Measurements from ENCODE around the gene EIF2D.
"Not testable (repeated sequence)": the region's sequence is repeated elsewhere in the genome, so short reads cannot be mapped to it uniquely, and the experiment has no call there.

EIF2D gene

DNA sequence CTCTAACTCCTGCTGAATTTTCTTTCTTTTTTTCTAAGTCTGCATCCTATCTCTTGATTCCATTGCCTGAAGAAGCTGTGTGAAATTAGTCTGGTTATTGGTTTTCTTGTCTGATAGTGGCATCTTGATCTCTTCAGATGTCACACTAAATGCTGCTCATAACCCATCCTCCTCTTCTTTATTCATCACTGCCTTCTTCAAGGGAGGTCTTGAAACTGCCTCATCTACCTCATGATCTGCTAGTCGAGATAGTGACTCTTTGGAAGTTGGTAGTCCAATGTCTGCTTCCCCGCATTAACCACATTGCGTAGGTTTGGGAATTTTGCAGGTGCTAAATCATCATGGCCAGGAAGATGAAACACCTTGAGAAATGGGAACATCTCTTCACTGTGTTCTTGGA is 38.7 kb upstream of the EIF2D start:
- POLR2A ChIA-PET: no interaction called here
- CTCF ChIA-PET: interaction anchor here (0.8 to 26.7 kb wide), 2 partner anchors 19 to 20 kb away, joined by 3 to 637 read pairs; partner anchors contain the start of gene MAPKAPK2
- no peak for DNase-seq (ENCODE audit: extremely low spot score)
- TF ChIP-seq, protein P1, sequence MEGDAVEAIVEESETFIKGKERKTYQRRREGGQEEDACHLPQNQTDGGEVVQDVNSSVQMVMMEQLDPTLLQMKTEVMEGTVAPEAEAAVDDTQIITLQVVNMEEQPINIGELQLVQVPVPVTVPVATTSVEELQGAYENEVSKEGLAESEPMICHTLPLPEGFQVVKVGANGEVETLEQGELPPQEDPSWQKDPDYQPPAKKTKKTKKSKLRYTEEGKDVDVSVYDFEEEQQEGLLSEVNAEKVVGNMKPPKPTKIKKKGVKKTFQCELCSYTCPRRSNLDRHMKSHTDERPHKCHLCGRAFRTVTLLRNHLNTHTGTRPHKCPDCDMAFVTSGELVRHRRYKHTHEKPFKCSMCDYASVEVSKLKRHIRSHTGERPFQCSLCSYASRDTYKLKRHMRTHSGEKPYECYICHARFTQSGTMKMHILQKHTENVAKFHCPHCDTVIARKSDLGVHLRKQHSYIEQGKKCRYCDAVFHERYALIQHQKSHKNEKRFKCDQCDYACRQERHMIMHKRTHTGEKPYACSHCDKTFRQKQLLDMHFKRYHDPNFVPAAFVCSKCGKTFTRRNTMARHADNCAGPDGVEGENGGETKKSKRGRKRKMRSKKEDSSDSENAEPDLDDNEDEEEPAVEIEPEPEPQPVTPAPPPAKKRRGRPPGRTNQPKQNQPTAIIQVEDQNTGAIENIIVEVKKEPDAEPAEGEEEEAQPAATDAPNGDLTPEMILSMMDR (IDR thresholded peaks at IDR 0.05; ENCODE audit: control extremely low read depth, extremely low read depth, low read depth, missing control alignments): no peak

DNA sequence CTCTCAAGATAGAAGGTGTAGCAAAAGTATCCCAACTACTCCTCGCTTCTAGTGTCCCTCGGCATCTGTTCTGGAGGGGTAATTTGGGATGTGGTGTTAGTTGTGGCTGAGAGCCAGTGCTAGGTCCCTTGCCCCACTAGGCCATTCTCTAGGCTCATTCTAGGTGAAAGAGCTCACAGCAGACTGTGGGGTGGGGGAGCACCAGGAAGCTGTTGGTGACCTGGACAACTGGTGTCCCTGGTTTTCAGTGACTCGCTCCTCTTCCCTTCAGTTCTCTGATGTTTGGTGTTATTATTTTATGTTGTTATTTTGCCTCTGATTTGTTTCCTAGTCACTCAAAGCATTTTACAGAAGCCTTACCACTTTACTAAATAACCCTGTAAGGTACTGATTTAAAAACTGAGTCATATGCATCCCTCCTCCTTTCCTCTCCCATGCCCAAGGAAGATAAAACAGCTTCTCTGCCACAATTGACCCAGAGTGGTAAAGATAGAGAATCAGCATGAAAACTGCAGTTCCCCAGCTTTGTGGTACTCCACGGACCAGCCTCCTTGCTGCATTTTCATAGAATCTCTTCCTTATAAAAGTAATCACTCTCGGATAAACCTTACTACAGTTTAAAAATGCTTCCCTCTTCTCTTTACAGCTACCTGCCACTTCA is 37.1 kb upstream of the EIF2D start:
- DNase-seq (ENCODE audit: extremely low spot score): no peak
- ChIA-PET CTCF (interaction anchor here (0.8 to 26.7 kb wide), 5 partner anchors 15 to 160 kb away, joined by 4 to 637 read pairs (median 8); partner anchors contain the start of genes DYRK3 and MAPKAPK2), POLR2A (interaction anchor here (1.5 kb wide), 1 partner anchor 14 kb away, joined by 6 read pairs; the partner anchor contains the start of gene DYRK3)
- TF ChIP-seq, protein P1 (IDR thresholded peaks at IDR 0.05; ENCODE audit: control extremely low read depth, extremely low read depth, low read depth, missing control alignments): no peak

DNA sequence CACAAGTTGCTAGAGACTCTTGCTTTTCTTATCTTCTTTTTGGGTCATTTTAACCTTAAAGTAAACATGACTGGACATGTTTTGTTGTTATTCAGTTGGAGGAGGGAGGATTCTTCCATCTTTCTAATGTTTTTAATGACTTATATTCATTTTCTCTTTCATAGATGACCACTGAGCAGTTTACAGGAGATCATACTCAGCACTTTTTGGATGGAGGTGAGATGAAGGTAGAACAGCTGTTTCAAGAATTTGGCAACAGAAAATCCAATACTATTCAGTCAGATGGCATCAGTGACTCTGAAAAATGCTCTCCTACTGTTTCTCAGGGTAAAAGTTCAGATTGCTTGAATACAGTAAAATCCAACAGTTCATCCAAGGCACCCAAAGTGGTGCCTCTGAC is 35.0 kb upstream of the EIF2D start:
- POLR2A ChIA-PET: no interaction called here
- CTCF ChIA-PET: interaction anchor here (0.9 to 26.7 kb wide), 8 partner anchors 13 to 157 kb away, joined by 3 to 637 read pairs (median 5); partner anchors contain the start of genes DYRK3, EIF2D and MAPKAPK2
- TF ChIP-seq, protein P1 (IDR thresholded peaks at IDR 0.05; ENCODE audit: control extremely low read depth, extremely low read depth, low read depth, missing control alignments): no peak
- DNase-seq (ENCODE audit: extremely low spot score): no peak

DNA sequence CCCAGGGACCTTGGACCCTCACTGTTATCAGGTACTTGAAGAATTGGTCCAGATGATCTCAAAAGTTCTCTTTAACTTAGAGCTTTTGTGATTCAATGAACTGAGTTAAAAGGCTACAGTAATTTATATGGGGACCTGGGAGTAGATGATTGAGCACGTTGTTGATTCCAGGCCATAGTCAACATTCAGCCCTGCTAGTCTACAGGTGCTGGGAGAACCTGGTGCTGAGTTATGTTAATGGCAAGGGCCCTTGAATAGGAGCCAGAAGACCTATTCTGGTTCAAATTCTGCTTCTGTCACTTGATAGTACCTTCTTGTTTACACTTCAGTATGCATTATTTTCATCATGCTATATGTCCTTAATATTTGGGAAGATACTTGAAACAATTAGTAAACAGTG is 34.2 kb upstream of the EIF2D start:
- ChIA-PET POLR2A (no interaction called here), CTCF (interaction anchor here (0.9 to 26.7 kb wide), 6 partner anchors 12 to 39 kb away, joined by 3 to 637 read pairs (median 5); partner anchors contain the start of genes DYRK3, EIF2D and MAPKAPK2)
- TF ChIP-seq, protein P1 (IDR thresholded peaks at IDR 0.05; ENCODE audit: control extremely low read depth, extremely low read depth, low read depth, missing control alignments): no peak
- no peak for DNase-seq (ENCODE audit: extremely low spot score)

DNA sequence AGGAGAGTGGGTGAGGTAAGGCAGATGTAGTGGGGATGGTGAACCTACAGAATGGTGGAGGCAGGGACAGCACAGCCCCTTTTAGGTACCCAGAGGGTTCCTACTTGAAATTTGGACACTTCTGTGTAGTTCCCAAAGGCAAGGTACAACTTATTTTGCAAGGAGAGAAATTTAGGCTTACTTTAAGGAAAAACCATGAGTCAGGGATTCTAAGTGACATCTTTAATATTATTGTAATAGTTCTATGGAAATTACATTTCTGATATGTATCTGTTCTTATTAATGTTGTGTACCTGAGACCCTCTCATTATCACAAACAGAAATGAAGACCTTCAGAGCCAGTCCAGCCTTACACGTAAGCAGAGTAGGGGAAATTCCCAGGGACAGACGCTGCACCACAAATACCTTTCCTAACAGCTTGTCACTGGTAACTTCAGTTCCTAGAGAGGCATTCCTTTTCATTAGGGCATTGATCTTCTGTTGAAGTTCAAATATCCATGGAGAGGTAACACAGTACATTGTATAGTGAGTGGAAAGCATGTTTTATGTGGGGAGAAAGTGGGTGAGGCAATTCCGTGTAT is 30.9 kb upstream of the EIF2D start:
- no peak for DNase-seq (ENCODE audit: extremely low spot score)
- CTCF ChIA-PET: interaction anchor here (0.6 to 26.7 kb wide), 4 partner anchors 8 to 772 kb away, joined by 3 to 637 read pairs (median 4); partner anchors contain the start of genes DYRK3 and MAPKAPK2
- TF ChIP-seq, protein P1 (IDR thresholded peaks at IDR 0.05; ENCODE audit: control extremely low read depth, extremely low read depth, low read depth, missing control alignments): no peak
- POLR2A ChIA-PET: no interaction called here

DNA sequence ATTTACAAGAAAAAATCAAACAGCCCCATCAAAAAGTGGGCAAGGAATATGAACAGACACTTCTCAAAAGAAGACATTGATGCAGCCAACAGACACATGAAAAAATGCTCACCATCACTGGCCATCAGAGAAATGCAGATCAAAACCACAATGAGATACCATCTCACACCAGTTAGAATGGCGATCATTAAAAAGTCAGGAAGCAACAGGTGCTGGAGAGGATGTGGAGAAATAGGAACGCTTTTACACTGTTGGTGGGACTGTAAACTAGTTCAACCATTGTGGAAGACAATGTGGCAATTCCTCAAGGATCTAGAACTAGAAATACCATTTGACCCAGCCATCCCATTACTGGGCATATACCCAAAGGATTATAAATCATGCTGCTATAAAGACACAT is 29.8 kb upstream of the EIF2D start:
- CTCF ChIA-PET: interaction anchor here (10.3 kb wide), 1 partner anchor 20 kb away, joined by 314 read pairs; no protein-coding TSS in a partner anchor
- DNase-seq (ENCODE audit: extremely low spot score); POLR2A ChIA-PET: not testable (repeated sequence)

DNA sequence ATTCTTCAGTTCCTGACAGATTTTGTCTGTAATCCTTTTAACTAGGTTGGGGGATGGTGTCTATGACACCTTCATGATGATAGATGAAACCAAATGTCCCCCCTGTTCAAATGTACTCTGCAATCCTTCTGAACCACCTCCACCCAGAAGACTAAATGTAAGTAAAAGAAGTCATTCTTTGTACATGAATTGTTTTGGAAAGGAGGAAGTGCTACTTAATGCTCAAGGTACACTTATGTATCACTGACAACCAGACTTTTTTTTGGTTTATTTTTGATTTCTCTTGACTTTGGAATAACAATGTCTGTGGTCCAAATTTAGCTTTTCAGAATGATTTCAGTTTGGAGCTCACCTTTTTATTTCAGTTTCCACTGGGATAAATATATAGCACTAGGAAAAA is 25.3 kb upstream of the EIF2D start:
- CTCF ChIA-PET: interaction anchor here (1.2 to 10.3 kb wide), 3 partner anchors 11 to 158 kb away, joined by 5 to 314 read pairs (median 6); no protein-coding TSS in a partner anchor
- TF ChIP-seq, protein P1 (IDR thresholded peaks at IDR 0.05; ENCODE audit: control extremely low read depth, extremely low read depth, low read depth, missing control alignments): no peak
- no peak for DNase-seq (ENCODE audit: extremely low spot score)
- POLR2A ChIA-PET: no interaction called here

All from GM10248 (cell line).